ENCODE results near the gene ZNF335.

- TF ChIP-seq POLR2A (IDR thresholded peaks at IDR 0.05; ENCODE audit: low read depth, low read length) (peak; percentile 81), POLR2AphosphoS5 (IDR thresholded peaks at IDR 0.05; ENCODE audit: low read depth, low read length) (peak; percentile 72), TAF1 (IDR thresholded peaks at IDR 0.05; ENCODE audit: low read depth, low read length) (peak; percentile 94)
Measured at GRCh38 chr20:45971675-45972499, at the start of gene ZNF335.
